BJ (cell line): ENCODE measurements around the gene INSIG1. TPM values are rescaled to one million over a fixed set of nuclear protein-coding genes. Genes with fewer than 3 reads are reported as not detected.

Experiments
- CTCF ChIA-PET: fragments of 350-600 bp; formaldehyde crosslinking; extraction: SDS; loops from one replicate; lab custom pipeline; 2021; ENCODE audit warnings: antibody characterized with exemption, inconsistent platforms; lab: Yijun Ruan, JAX
- POLR2A ChIA-PET: fragments of 300-600 bp; sonication (Branson Sonifier 250); formaldehyde crosslinking; extraction: SDS; loops from one replicate; lab custom pipeline; 2021; ENCODE audit warnings: antibody characterized with exemption; lab: Charles Lee
- DNase-seq: peaks from one replicate; pipeline ENCODE4 v3.0.0-alpha.2; 2011; ENCODE audit warnings: low read depth
- H3K27me3 ChIP-seq: 2 replicates; pipeline ENCODE4 v1.6.0; 2011; ENCODE audit warnings: low read length; ENCODE audit not compliant: control insufficient read depth, insufficient read depth
- H3K36me3 ChIP-seq: 2 replicates; pipeline ENCODE4 v1.5.1; 2011; ENCODE audit warnings: low read length; ENCODE audit not compliant: control insufficient read depth, insufficient read depth
- H3K4me3 ChIP-seq: 2 replicates; pipeline ENCODE4 v1.5.1; 2011; ENCODE audit warnings: low read depth, mild to moderate bottlenecking, control low read depth, low read length
- polyA plus RNA-seq: library from polyadenylated mRNA; depleted of rRNA; stranded (reverse); fragments of >200 nt; gene quantifications from 2 replicates; pipeline ENCODE4 v1.2.3, GENCODE V29; 2011
- TF ChIP-seq, protein P1 (sequence below): IDR thresholded peaks from 2 replicates; pipeline ENCODE4 v1.5.1; 2011; ENCODE audit warnings: low read depth, mild to moderate bottlenecking, control low read depth, inconsistent platforms, low read length, moderate library complexity; ENCODE audit not compliant: insufficient read depth

Gene INSIG1
- polyA plus RNA-seq, 1 experiment, result 11.0 TPM

DNA sequence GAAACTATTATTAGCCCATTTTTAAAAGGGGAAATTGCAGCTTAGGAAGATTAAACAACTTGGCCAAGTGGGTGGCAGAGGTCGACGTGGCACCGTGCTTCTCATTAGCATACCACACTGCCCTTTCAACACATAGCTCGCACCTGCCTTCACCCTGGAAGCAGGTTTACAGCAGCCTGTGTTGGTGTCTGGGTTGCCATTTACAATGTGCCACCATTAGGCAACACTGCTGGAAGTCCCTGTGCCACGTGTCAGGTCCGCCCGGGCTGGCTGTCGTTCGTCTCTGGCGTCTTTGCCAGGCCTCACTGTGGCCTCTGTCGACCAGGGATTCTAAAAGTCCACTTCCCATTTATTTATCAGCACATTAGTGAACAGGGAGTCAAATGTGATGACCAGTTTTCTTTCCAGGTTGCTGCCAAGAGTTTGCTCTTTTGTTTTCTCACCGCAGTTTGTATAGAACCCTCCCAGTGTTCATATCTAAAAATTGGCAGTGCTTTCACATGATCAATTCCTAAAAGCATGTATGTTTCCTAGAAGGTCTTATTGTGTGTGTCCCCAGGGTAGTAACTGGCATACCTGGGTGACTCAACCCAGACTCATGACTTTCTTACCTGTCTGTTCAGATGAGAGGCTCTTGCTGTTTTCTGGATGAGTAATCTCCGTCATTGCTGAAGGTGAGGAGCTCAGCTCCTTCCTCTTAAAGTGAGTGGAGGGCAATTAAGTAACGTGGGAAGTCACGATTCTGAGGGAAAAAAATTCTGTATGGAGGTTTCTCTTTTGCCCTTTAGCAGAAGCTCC is 9.2 kb downstream of the INSIG1 start:
- ChIA-PET CTCF (interaction anchor here (1.3 to 2.3 kb wide), 2 partner anchors 18 to 38 kb away, joined by 3 to 6 read pairs; no protein-coding TSS in a partner anchor), POLR2A (no interaction called here)
- TF ChIP-seq, protein P1, sequence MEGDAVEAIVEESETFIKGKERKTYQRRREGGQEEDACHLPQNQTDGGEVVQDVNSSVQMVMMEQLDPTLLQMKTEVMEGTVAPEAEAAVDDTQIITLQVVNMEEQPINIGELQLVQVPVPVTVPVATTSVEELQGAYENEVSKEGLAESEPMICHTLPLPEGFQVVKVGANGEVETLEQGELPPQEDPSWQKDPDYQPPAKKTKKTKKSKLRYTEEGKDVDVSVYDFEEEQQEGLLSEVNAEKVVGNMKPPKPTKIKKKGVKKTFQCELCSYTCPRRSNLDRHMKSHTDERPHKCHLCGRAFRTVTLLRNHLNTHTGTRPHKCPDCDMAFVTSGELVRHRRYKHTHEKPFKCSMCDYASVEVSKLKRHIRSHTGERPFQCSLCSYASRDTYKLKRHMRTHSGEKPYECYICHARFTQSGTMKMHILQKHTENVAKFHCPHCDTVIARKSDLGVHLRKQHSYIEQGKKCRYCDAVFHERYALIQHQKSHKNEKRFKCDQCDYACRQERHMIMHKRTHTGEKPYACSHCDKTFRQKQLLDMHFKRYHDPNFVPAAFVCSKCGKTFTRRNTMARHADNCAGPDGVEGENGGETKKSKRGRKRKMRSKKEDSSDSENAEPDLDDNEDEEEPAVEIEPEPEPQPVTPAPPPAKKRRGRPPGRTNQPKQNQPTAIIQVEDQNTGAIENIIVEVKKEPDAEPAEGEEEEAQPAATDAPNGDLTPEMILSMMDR, result no peak
- no peaks in the 10 kb centered on the region for H3K27me3 ChIP-seq
- no peak overlapping the region for H3K4me3 ChIP-seq
- peaks cover 12% of the 10 kb centered on the region for H3K36me3 ChIP-seq
- no peak for DNase-seq

DNA sequence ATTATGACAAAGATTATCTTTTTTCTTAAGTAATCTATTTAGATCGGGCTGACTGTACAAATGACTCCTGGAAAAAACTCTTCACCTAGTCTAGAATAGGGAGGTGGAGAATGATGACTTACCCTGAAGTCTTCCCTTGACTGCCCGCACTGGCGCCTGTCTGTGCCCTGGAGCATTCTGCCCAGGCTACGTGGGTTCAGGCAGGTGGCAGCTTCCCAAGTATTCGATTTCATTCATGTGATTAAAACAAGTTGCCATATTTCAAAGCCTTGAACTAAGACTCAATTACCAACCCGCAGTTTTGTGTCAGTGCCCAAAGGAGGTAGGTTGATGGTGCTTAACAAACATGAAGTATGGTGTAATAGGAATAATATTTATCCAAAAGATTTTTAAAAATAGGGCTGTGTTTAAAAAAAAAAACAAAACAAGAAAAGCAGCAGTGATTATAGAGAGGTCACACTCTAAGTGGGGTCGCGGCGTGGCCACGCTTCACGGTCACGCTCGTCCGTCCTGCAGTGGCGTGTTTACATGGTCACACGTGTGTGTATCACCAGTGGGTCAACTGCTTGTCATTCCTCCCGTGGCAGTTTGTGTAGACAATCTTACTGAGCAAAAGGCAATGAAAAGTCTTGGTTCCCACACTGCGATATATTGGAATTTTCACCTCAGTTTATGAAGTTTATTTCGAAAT is 10.8 kb downstream of the INSIG1 start:
- no peak for DNase-seq
- POLR2A ChIA-PET, result no interaction called here
- TF ChIP-seq, protein P1, result no peak
- Histone ChIP-seq H3K27me3 (no peaks in the 10 kb centered on the region), H3K4me3 (no peak overlapping the region), H3K36me3 (peaks cover 10% of the 10 kb centered on the region)
- CTCF ChIA-PET, result interaction anchor here (0.6 kb wide), 1 partner anchor 37 kb away, joined by 3 read pairs; no protein-coding TSS in a partner anchor

DNA sequence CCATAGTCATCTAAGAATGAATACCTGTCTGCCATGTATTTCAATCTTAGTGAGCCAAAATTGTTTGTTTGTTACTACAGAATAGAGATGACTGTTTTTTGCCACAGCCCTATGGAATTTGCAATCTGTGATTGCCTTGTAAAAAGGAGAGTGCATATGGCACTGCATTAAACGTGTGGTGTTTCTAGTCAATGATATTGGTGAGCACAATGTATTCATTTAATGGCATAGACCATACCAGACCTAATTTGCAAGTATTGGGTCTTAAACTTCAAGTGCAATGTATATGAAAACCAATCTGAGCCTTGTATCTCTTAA is 11.3 kb downstream of the INSIG1 start:
- ChIA-PET CTCF (no interaction called here), POLR2A (no interaction called here)
- TF ChIP-seq, protein P1, result no peak
- DNase-seq, result no peak
- Histone ChIP-seq H3K4me3 (no peak overlapping the region), H3K36me3 (peaks cover 9% of the 10 kb centered on the region), H3K27me3 (no peaks in the 10 kb centered on the region)

DNA sequence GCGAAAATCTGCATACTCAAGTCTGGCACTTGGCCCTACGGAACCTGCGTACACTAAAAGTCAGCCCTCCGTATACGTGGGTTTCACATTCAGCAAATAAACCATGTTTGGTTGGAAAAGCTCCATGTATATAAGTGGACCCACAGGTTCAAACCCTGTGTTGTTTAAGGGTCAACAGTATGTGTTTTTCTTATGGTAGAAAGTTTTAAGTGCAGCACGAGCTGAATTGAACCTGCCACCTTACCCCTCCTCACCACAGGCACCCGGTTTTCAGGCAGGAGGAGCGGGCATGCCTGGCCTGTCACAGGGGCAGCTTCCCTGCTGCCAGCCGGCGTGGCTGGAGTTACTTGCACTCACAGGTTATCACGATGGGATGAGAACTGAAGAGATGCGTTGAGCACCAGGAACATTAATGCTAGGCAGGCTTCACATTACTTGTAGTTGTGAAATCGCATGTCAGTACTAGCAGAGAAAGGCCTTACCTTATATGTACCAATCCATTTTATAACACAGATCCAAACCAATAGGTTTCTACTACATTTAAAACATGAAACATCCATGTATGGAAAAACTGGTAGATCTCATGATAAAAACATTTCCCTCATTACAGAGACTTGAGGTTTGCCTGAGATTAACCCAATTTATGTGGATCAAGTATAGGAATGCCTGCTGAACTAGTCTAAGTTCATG is 12.9 kb downstream of the INSIG1 start:
- H3K4me3 ChIP-seq, result no peak overlapping the region
- CTCF ChIA-PET, result no interaction called here
- POLR2A ChIA-PET, result no interaction called here
- DNase-seq, result no peak
- TF ChIP-seq, protein P1, result no peak
- peaks cover 6% of the 10 kb centered on the region for H3K36me3 ChIP-seq
- no peaks in the 10 kb centered on the region for H3K27me3 ChIP-seq
